Measurements from ENCODE around the gene CCL28. TPM values are rescaled to one million over a fixed set of nuclear protein-coding genes. Genes with fewer than 3 reads are reported as not detected.
A peak's percentile ranks its signal among the peaks of the same experiment; 100 is the strongest.

The CCL28 gene
- total RNA-seq, 3 donors from 2014 or later, result 44.1 to 108 (median 91.1) TPM

DNA sequence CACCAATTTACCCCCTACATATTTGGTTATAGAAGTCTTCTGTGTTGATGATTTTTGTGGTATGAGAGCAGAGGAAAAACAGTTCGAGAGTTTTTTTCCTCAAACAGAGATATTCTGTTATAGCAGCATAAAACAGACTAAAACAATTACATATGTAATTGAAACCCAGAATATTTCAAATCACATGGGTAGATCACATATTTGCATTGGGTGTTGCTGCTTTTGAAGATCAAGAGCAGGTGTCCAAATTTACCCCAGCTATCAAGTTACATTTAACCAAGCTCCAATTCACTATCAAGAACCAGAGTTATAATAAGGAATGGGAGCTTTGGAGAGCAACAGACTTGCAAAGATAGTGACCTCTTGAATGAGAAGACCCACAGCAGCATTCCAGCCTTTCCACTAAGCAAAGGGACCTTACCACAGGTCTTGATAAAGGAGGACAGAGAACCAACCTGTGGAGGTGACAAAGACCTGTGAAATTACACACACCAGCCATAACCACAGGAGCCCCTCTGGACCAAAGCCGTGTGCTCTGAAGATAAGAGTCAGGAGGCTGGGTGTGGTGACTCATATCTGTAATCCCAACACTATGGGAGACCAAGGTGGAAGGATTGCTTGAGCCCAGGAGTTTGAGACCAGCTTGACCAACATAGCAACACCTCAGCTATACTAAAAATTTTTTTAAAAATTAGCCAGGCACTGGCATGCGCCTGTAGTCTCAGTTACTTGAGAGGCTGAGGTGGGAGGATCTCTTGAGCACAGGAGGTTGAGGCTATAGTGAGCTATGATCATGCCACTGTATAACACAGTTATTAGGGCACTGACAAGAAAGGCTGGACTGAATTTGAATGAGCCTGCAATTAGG, 4.0 kb upstream of the CCL28 start:
- intact Hi-C loops (cut with DNase I, micrococcal nuclease), result no loop called here
- no peaks in the 10 kb centered on the region for H3K9me3 ChIP-seq
- H3K36me3 ChIP-seq (ENCODE audit: low read depth), result no peaks in the 10 kb centered on the region
- DNase-seq (no peak), ATAC-seq (no peak)
- peaks cover 12% of the 10 kb centered on the region for H3K4me1 ChIP-seq (ENCODE audit: low read depth)
- no peak overlapping the region for H3K4me3 ChIP-seq
- no peak for TF ChIP-seq CTCF (IDR thresholded peaks at IDR 0.05)

DNA sequence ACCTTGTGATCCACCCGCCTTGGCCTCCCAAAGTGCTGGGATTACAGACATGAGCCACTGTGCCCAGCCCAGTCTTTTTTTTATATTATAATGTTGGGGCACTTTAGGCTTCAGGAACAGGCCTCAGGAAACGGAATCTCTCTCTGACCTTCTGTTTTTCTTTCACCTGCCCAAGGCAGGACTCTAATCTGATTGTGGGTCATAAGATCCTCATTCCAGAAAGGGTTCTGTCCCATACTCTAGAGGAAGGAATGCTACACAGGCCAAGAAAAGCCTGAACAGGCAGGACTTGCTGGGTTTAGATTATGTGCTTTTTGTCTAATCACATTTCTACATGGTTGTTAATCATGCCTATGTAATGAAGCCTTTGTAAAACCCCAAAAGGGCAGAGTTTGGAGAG, 1.8 kb upstream of the CCL28 start:
- Histone ChIP-seq H3K36me3 (ENCODE audit: low read depth) (no peaks in the 10 kb centered on the region), H3K9me3 (no peaks in the 10 kb centered on the region), H3K4me1 (ENCODE audit: low read depth) (peaks cover 9% of the 10 kb centered on the region), H3K4me3 (no peak overlapping the region)
- ATAC-seq, result no peak
- intact Hi-C loops (cut with DNase I, micrococcal nuclease), result no loop called here
- TF ChIP-seq CTCF (IDR thresholded peaks at IDR 0.05), result no peak
- no peak for DNase-seq

GRCh38 chr5:43412644-43413043, 453 bp upstream of the CCL28 start:
- DNase-seq (no peak), ATAC-seq (no peak)
- TF ChIP-seq CTCF (IDR thresholded peaks at IDR 0.05), result no peak
- peaks cover 9% of the 10 kb centered on the region for H3K4me1 ChIP-seq (ENCODE audit: low read depth)
- H3K4me3 ChIP-seq, result no peak overlapping the region
- intact Hi-C loops (cut with DNase I, micrococcal nuclease), result no loop called here
- no peaks in the 10 kb centered on the region for H3K9me3 ChIP-seq
- no peaks in the 10 kb centered on the region for H3K36me3 ChIP-seq (ENCODE audit: low read depth)

- ATAC-seq (peak; percentile 60), DNase-seq (peak in 1 of 3 donors; percentile 41)
- no peak for TF ChIP-seq CTCF (IDR thresholded peaks at IDR 0.05)
- no peaks in the 10 kb centered on the region for H3K9me3 ChIP-seq
- H3K4me3 ChIP-seq, result no peak overlapping the region
- no peaks in the 10 kb centered on the region for H3K36me3 ChIP-seq (ENCODE audit: low read depth)
- intact Hi-C loops (cut with DNase I, micrococcal nuclease), result no loop called here
- peaks cover 8% of the 10 kb centered on the region for H3K4me1 ChIP-seq (ENCODE audit: low read depth)
Measured at GRCh38 chr5:43411495-43411894, 696 bp downstream of the CCL28 start.

DNA sequence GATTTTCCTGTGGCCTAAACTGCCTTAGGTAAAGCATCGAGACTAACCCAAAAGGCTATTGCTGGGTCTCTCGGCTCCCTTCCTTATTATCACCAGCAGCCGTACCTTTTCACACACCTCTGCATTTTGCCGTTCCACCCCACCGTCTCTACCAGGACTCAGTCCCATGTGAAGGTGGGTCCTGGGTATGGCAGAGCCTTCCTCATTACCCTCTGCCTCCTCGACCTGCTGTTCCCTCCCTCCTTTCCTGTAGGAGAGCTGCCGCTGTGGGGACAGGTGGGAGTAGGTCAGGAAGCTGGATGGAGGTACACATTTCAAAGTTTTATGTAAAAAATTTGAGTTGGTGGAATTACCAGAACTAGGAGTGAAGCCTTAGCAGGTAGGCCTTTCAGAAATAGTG, 1.8 kb downstream of the CCL28 start:
- no peak for TF ChIP-seq CTCF (IDR thresholded peaks at IDR 0.05)
- H3K4me1 ChIP-seq (ENCODE audit: low read depth), result peaks cover 6% of the 10 kb centered on the region
- peak; percentile 39 for ATAC-seq
- intact Hi-C loops (cut with DNase I, micrococcal nuclease), result no loop called here
- DNase-seq, result peak in 2 of 3 donors; percentile 34 to 43
- H3K36me3 ChIP-seq (ENCODE audit: low read depth), result no peaks in the 10 kb centered on the region
- H3K9me3 ChIP-seq, result no peaks in the 10 kb centered on the region
- H3K4me3 ChIP-seq, result no peak overlapping the region
